ENCODE measurements around the gene AIFM2. TPM values are rescaled to one million over a fixed set of nuclear protein-coding genes. Genes with fewer than 3 reads are reported as not detected.

AIFM2 gene
- total RNA-seq, 1 experiment from 2014 or later: 31.1 TPM

GRCh38 chr10:70093335-70093944, 39.2 kb downstream of the AIFM2 start:
- BruUV-seq (replicated peaks): no TSS peak
- Mint-ChIP-seq H3K27me3 (ENCODE audit: insufficient read depth, unreplicated experiment) (no peaks in the 10 kb centered on the region), H3K9me3 (ENCODE audit: unreplicated experiment) (no peaks in the 10 kb centered on the region), H3K27ac (ENCODE audit: unreplicated experiment) (peak overlapping the region; percentile 43), H3K4me1 (ENCODE audit: low read depth, unreplicated experiment) (peaks cover 45% of the 10 kb centered on the region), H3K36me3 (ENCODE audit: insufficient read depth, unreplicated experiment) (peaks cover 6% of the 10 kb centered on the region), H3K4me3 (ENCODE audit: unreplicated experiment) (no peak overlapping the region)
- ChIA-PET CTCF (interaction anchor here (1.4 to 6.0 kb wide), 4 partner anchors 9 to 52 kb away, joined by 4 to 54 read pairs (median 10); partner anchors contain the start of gene TYSND1), POLR2A (interaction anchor here (0.6 to 3.5 kb wide), 2 partner anchors 38 to 53 kb away, joined by 4 to 17 read pairs; partner anchors contain the start of gene TYSND1)
- H3K4me3 ChIP-seq (ENCODE audit: low read depth, low read length): no peak overlapping the region
- no peak for TF ChIP-seq CTCF (IDR thresholded peaks at IDR 0.05; ENCODE audit: insufficient read depth in 1 of 2, low read depth in 1 of 2, low read length in 1 of 2, severe bottlenecking in 1 of 2, unreplicated experiment in 1 of 2)
- peaks cover 54% of the 10 kb centered on the region for H3K4me1 ChIP-seq
- intact Hi-C loops (cut with micrococcal nuclease; ENCODE audit: unreplicated experiment): no loop called here
- DNase-seq: no peak
- no peaks in the 10 kb centered on the region for H3K9me3 ChIP-seq
- H3K36me3 ChIP-seq (ENCODE audit: control insufficient read depth, insufficient read depth, low read length): no peaks in the 10 kb centered on the region
- no peaks in the 10 kb centered on the region for H3K27me3 ChIP-seq (replicated peaks; ENCODE audit: control insufficient read depth, insufficient read depth, low read length)

- BruUV-seq (replicated peaks): no TSS peak
- no peaks in the 10 kb centered on the region for H3K27me3 Mint-ChIP-seq (ENCODE audit: insufficient read depth, unreplicated experiment)
- Histone ChIP-seq H3K27me3 (replicated peaks; ENCODE audit: control insufficient read depth, insufficient read depth, low read length) (no peaks in the 10 kb centered on the region), H3K9me3 (no peaks in the 10 kb centered on the region), H3K36me3 (ENCODE audit: control insufficient read depth, insufficient read depth, low read length) (no peaks in the 10 kb centered on the region), H3K4me3 (ENCODE audit: low read depth, low read length) (no peak overlapping the region), H3K4me1 (peaks cover 58% of the 10 kb centered on the region)
- H3K4me3 Mint-ChIP-seq (ENCODE audit: unreplicated experiment): no peak overlapping the region
- H3K36me3 Mint-ChIP-seq (ENCODE audit: insufficient read depth, unreplicated experiment): peaks cover 6% of the 10 kb centered on the region
- TF ChIP-seq CTCF (IDR thresholded peaks at IDR 0.05; ENCODE audit: insufficient read depth in 1 of 2, low read depth in 1 of 2, low read length in 1 of 2, severe bottlenecking in 1 of 2, unreplicated experiment in 1 of 2): no peak
- ChIA-PET POLR2A (interaction anchor here (3.5 kb wide), 1 partner anchor 54 kb away, joined by 17 read pairs; the partner anchor contains the start of gene TYSND1), CTCF (interaction anchor here (1.4 to 6.0 kb wide), 4 partner anchors 8 to 53 kb away, joined by 4 to 54 read pairs (median 10); partner anchors contain the start of gene TYSND1)
- H3K9me3 Mint-ChIP-seq (ENCODE audit: unreplicated experiment): no peaks in the 10 kb centered on the region
- intact Hi-C loops (cut with micrococcal nuclease; ENCODE audit: unreplicated experiment): no loop called here
- peak overlapping the region; percentile 92 for H3K27ac Mint-ChIP-seq (ENCODE audit: unreplicated experiment)
- no peak for DNase-seq
- peaks cover 53% of the 10 kb centered on the region for H3K4me1 Mint-ChIP-seq (ENCODE audit: low read depth, unreplicated experiment)
These were observed 40.3 kb downstream of the AIFM2 start for GRCh38 chr10:70092389-70092718.

- Mint-ChIP-seq H3K4me1 (ENCODE audit: low read depth, unreplicated experiment) (peaks cover 59% of the 10 kb centered on the region), H3K36me3 (ENCODE audit: insufficient read depth, unreplicated experiment) (peaks cover 6% of the 10 kb centered on the region), H3K27me3 (ENCODE audit: insufficient read depth, unreplicated experiment) (no peaks in the 10 kb centered on the region), H3K9me3 (ENCODE audit: unreplicated experiment) (no peaks in the 10 kb centered on the region), H3K4me3 (ENCODE audit: unreplicated experiment) (peak overlapping the region; percentile 69), H3K27ac (ENCODE audit: unreplicated experiment) (peak overlapping the region; percentile 92)
- CTCF ChIA-PET: interaction anchor here (0.6 to 6.0 kb wide), 8 partner anchors 10 to 208 kb away, joined by 3 to 54 read pairs (median 3); partner anchors contain the start of gene TYSND1
- no TSS peak for BruUV-seq (replicated peaks)
- POLR2A ChIA-PET: interaction anchor here (0.6 to 2.2 kb wide), 2 partner anchors 56 to 277 kb away, joined by 3 to 22 read pairs; partner anchors contain the start of gene TYSND1
- no peaks in the 10 kb centered on the region for H3K36me3 ChIP-seq (ENCODE audit: control insufficient read depth, insufficient read depth, low read length)
- H3K27me3 ChIP-seq (replicated peaks; ENCODE audit: control insufficient read depth, insufficient read depth, low read length): no peaks in the 10 kb centered on the region
- no peaks in the 10 kb centered on the region for H3K9me3 ChIP-seq
- peak; percentile 83 to 85 for DNase-seq
- peaks cover 69% of the 10 kb centered on the region for H3K4me1 ChIP-seq
- intact Hi-C loops (cut with micrococcal nuclease; ENCODE audit: unreplicated experiment): loop anchor here (2.0 kb wide), 1 partner anchor 26 kb away; no protein-coding TSS in a partner anchor
- no peak overlapping the region for H3K4me3 ChIP-seq (ENCODE audit: low read depth, low read length)
- TF ChIP-seq CTCF (IDR thresholded peaks at IDR 0.05; ENCODE audit: insufficient read depth in 1 of 2, low read depth in 1 of 2, low read length in 1 of 2, severe bottlenecking in 1 of 2, unreplicated experiment in 1 of 2): no peak
These were observed 41.7 kb downstream of the AIFM2 start for GRCh38 chr10:70090951-70091350.

Measured in Caco-2 (cell line).